Mucosa of rectum (tissue), 2 donors: ENCODE data around the gene ERF.

Experiments
- H3K27ac ChIP-seq, 2 donors: one replicate each; pipeline ENCODE4 v1.7.0; 2013; ENCODE audit warnings: inconsistent platforms in 2 of 2, low read depth in 2 of 2, low read length in 2 of 2
- H3K27me3 ChIP-seq, 2 donors: one replicate each; pipeline ENCODE4 v1.7.0; 2013; ENCODE audit warnings: low read length in 2 of 2; ENCODE audit not compliant: control insufficient read depth in 2 of 2, insufficient read depth in 2 of 2
- H3K36me3 ChIP-seq, 2 donors: one replicate each; pipeline ENCODE4 v1.7.0; 2013; ENCODE audit warnings: low read length in 2 of 2; ENCODE audit not compliant: control insufficient read depth in 2 of 2, insufficient read depth in 2 of 2
- H3K4me1 ChIP-seq, 2 donors: one replicate each; pipeline ENCODE4 v1.7.0; 2013; ENCODE audit warnings: low read length in 2 of 2, mild to moderate bottlenecking in 1 of 2; ENCODE audit not compliant: control insufficient read depth in 2 of 2, insufficient read depth in 2 of 2
- H3K4me3 ChIP-seq, 2 donors: one replicate each; pipeline ENCODE4 v1.7.0; 2013; ENCODE audit warnings: low read length in 2 of 2
- H3K9ac ChIP-seq, 2 donors: one replicate each; pipeline ENCODE4 v1.7.0; 2013; ENCODE audit warnings: low read length in 2 of 2, low read depth in 1 of 2, mild to moderate bottlenecking in 1 of 2
- H3K9me3 ChIP-seq, 2 donors: one replicate each; pipeline ENCODE4 v1.7.0; 2013; ENCODE audit warnings: low read length in 2 of 2; ENCODE audit not compliant: control insufficient read depth in 2 of 2
- donor health status: healthy.
- donor health status: Normal muscosa, but diverticular disease.

ERF gene

GRCh38 chr19:42201489-42202289, 53.2 kb downstream of the ERF start:
- Histone ChIP-seq H3K27me3 (no peaks in the 10 kb centered on the region), H3K9me3 (no peaks in the 10 kb centered on the region), H3K9ac (no peak overlapping the region), H3K4me1 (peaks cover 26 to 41% of the 10 kb centered on the region in 2 donors), H3K36me3 (peaks cover 57 to 87% of the 10 kb centered on the region in 2 donors), H3K27ac (peak overlapping the region; percentile 66 to 85), H3K4me3 (peak overlapping the region in 1 of 2 donors; percentile 7)

DNA sequence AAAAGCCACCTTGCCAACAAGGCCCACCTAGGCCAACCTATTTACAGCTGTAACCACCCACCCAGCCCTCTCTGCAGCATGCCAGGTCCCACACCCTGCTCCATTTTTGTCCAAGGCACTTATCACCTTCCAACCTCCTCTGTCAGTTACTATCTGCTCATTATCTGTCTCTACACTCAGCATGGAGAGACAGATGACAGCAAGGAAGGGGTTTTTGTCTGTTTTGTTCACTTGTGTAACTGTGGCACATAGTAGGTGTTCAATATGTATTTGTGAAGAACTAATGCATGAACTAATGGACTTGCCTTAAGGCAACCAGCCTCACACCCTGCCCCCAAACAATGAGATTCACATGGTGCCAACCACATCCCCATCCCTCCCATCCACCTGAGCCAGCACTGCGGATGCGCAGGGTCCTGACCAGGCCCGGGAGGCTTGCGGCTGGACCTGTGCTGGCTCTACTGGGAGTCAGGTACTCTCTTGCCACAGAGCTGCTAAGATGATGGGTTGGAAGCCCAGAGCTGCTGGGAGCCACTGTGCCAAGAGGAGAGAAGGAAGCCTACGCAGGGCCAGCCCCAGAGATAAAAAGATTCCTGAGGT, 54.7 kb downstream of the ERF start:
- peak overlapping the region in 1 of 2 donors; percentile 85 for H3K27ac ChIP-seq
- no peaks in the 10 kb centered on the region for H3K9me3 ChIP-seq
- H3K4me3 ChIP-seq, result peak overlapping the region in 1 of 2 donors; percentile 22
- H3K4me1 ChIP-seq, result peaks cover 26 to 44% of the 10 kb centered on the region in 2 donors
- H3K9ac ChIP-seq, result peak overlapping the region in 1 of 2 donors; percentile 38
- peaks cover 52 to 80% of the 10 kb centered on the region in 2 donors for H3K36me3 ChIP-seq
- H3K27me3 ChIP-seq, result no peaks in the 10 kb centered on the region

DNA sequence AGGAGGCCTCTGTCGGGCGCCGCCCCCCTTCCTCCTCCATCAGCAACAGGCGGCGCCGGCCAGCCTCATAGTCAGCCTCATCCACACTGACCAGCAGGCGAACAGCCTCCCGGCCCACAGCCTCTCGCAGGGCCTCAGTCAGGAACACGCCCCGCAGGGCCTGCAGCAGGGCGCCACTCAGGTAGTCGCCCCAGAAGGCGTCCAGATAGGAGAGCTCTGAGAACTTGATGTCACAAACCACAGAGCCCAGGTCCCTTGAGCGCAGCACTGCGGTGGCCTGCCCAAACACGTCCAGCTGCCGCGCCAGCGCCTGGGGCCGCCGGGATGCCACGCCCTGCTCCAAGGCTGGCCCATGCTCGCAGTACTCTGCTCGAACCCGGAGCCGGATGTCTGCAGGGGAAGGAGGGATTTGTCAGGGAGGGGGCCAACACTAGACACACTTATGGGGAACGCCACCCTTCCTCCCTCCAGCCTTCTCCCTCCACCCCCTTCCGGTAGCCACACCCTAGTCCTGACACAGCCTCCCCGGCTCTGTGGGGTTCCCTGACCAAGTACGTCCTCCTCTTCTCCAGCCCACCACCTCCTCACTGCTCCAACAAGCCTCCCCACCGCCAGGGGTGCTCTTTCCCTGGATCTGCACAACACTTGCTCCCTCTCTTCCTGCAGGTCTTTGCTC, 55.4 kb downstream of the ERF start:
- Histone ChIP-seq H3K9me3 (no peaks in the 10 kb centered on the region), H3K27me3 (no peaks in the 10 kb centered on the region), H3K9ac (peak overlapping the region in 1 of 2 donors; percentile 54), H3K27ac (peak overlapping the region; percentile 29 to 85), H3K36me3 (peaks cover 47 to 74% of the 10 kb centered on the region in 2 donors), H3K4me3 (peak overlapping the region in 1 of 2 donors; percentile 22), H3K4me1 (peaks cover 26 to 44% of the 10 kb centered on the region in 2 donors)

GRCh38 chr19:42198676-42199439, 56.1 kb downstream of the ERF start:
- peaks cover 43 to 67% of the 10 kb centered on the region in 2 donors for H3K36me3 ChIP-seq
- H3K27ac ChIP-seq, result peak overlapping the region; percentile 29 to 85
- no peaks in the 10 kb centered on the region for H3K27me3 ChIP-seq
- peaks cover 26 to 44% of the 10 kb centered on the region in 2 donors for H3K4me1 ChIP-seq
- H3K9ac ChIP-seq, result peak overlapping the region in 1 of 2 donors; percentile 54
- no peak overlapping the region for H3K4me3 ChIP-seq
- H3K9me3 ChIP-seq, result no peaks in the 10 kb centered on the region
